ENCODE data around the gene CADM4. TPM values are rescaled to one million over a fixed set of nuclear protein-coding genes. Genes with fewer than 3 reads are reported as not detected.

CADM4 gene
- total and polyA plus RNA-seq, 4 donors: 5.9 to 12.2 (median 7.5) TPM

DNA sequence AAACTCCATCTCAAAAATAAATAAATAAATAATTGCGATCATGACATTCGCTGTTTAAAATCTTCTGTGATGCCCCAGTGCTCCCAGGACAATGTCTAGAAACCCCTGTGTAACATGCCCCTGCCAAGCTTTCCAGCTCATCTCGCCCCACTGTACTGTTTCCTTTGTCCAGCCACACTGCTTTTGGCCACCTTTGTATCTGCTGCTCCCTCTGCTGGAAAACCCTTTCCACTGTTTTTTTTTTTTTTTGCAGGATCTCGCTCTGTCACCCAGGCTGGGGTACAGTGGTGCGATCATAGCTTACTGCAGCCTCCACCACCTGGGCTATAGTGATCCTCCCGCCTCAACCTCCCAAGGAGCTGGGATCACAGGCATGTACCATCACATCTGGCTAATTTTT, 22.8 kb upstream of the CADM4 start:
- ATAC-seq (ENCODE audit: insufficient read depth, low FRiP score): no peak
- WGBS, 2 donors: 93 to 95% methylated on average over 6 of the region's 6 CpGs
- TF ChIP-seq, protein P1, sequence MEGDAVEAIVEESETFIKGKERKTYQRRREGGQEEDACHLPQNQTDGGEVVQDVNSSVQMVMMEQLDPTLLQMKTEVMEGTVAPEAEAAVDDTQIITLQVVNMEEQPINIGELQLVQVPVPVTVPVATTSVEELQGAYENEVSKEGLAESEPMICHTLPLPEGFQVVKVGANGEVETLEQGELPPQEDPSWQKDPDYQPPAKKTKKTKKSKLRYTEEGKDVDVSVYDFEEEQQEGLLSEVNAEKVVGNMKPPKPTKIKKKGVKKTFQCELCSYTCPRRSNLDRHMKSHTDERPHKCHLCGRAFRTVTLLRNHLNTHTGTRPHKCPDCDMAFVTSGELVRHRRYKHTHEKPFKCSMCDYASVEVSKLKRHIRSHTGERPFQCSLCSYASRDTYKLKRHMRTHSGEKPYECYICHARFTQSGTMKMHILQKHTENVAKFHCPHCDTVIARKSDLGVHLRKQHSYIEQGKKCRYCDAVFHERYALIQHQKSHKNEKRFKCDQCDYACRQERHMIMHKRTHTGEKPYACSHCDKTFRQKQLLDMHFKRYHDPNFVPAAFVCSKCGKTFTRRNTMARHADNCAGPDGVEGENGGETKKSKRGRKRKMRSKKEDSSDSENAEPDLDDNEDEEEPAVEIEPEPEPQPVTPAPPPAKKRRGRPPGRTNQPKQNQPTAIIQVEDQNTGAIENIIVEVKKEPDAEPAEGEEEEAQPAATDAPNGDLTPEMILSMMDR (IDR thresholded peaks at IDR 0.05; ENCODE audit: control extremely low read depth, extremely low read depth): no peak
- peaks cover 5 to 31% (median 12%) of the 10 kb centered on the region in 4 donors for H3K36me3 ChIP-seq (ENCODE audit: control insufficient read depth in 4 of 4, insufficient read depth in 4 of 4, low read length in 4 of 4)
- H3K9ac ChIP-seq (ENCODE audit: insufficient read depth in 1 of 2, low read length in 2 of 2): no peak overlapping the region
- H3K27me3 ChIP-seq (ENCODE audit: control insufficient read depth in 3 of 3, insufficient read depth in 3 of 3, low read length in 2 of 3): no peaks in the 10 kb centered on the region
- no peak overlapping the region for H3K4me3 ChIP-seq
- peaks cover 0 to 5% (median 2%) of the 10 kb centered on the region in 4 donors for H3K9me3 ChIP-seq (ENCODE audit: control insufficient read depth in 4 of 4, insufficient read depth in 3 of 4, low read length in 3 of 4)
- H3K4me1 ChIP-seq (ENCODE audit: control insufficient read depth in 5 of 5, insufficient read depth in 5 of 5, low read length in 5 of 5): peaks cover 0 to 14% (median 5%) of the 10 kb centered on the region in 5 donors
- no peak for DNase-seq
- no peak overlapping the region for H3K27ac ChIP-seq (ENCODE audit: low read depth in 1 of 2, low read length in 1 of 2)

DNA sequence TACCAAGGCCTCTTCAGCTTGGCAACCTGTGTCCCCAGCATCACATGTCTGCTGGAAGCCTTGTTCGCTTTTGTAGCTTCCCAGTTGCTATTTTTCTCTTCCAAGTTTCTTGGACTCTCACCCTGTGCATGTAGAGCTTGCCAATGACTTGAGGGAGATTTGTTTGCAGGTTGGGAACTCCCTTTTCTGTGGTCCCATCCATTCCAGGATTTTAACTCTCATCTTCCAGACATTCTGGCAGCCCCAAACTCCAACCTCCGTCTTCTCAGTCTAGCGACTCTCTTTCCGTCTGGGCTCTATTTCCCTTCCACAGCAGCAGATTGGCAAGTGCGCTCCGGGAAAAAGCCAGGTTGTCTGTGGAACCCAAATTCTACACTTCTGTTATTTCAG, 21.3 kb upstream of the CADM4 start:
- Histone ChIP-seq H3K4me1 (ENCODE audit: control insufficient read depth in 5 of 5, insufficient read depth in 5 of 5, low read length in 5 of 5) (peaks cover 0 to 11% (median 0%) of the 10 kb centered on the region in 5 donors), H3K27ac (ENCODE audit: low read depth in 1 of 2, low read length in 1 of 2) (no peak overlapping the region), H3K27me3 (ENCODE audit: control insufficient read depth in 3 of 3, insufficient read depth in 3 of 3, low read length in 2 of 3) (no peaks in the 10 kb centered on the region), H3K9ac (ENCODE audit: insufficient read depth in 1 of 2, low read length in 2 of 2) (no peak overlapping the region), H3K36me3 (ENCODE audit: control insufficient read depth in 4 of 4, insufficient read depth in 4 of 4, low read length in 4 of 4) (peaks cover 5 to 32% (median 14%) of the 10 kb centered on the region in 4 donors), H3K9me3 (ENCODE audit: control insufficient read depth in 4 of 4, insufficient read depth in 3 of 4, low read length in 3 of 4) (peaks cover 0 to 5% (median 2%) of the 10 kb centered on the region in 4 donors), H3K4me3 (no peak overlapping the region)
- DNase-seq (no peak), ATAC-seq (ENCODE audit: insufficient read depth, low FRiP score) (no peak)
- TF ChIP-seq, protein P1 (IDR thresholded peaks at IDR 0.05; ENCODE audit: control extremely low read depth, extremely low read depth): no peak
- 84 to 99% methylated on average over 6 of the region's 6 CpGs for WGBS, 2 donors

DNA sequence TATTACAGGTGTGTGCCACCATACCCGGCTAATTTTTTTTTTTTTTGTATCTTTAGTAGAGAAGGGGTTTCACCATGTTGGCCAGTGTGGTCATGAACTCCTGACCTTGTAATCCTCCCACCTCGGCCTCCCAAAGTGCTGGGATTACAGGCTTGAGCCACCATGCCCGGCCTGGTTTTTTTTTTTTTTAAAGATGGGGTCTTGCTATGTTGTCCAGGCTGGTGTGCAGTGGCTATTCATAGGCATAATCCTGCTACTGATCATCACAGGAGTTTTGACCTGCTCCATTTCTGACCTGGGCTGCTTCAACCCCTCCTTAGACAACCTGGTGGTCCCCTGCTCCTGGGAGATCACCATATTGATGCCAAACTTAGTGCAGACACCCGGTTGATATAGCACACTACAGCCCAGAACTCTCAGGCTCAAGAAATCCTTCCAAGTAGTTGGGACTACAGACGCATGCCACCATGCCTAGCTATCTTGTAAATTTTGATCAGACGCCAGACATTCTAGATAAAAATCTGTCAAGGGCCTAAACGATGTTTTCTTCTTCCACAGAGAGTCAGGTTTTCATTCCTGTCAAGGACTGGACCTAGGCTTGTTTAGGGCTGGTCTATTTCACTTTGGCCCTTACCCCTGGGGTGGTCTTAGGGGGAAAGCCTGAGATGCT, 20.8 kb upstream of the CADM4 start:
- no peaks in the 10 kb centered on the region for H3K27me3 ChIP-seq (ENCODE audit: control insufficient read depth in 3 of 3, insufficient read depth in 3 of 3, low read length in 2 of 3)
- DNase-seq: no peak
- TF ChIP-seq, protein P1 (IDR thresholded peaks at IDR 0.05; ENCODE audit: control extremely low read depth, extremely low read depth): no peak

More for the DNA sequence above, 20.8 kb upstream of the CADM4 start:
- H3K4me1 ChIP-seq (ENCODE audit: control insufficient read depth in 5 of 5, insufficient read depth in 5 of 5, low read length in 5 of 5): peaks cover 0 to 11% (median 0%) of the 10 kb centered on the region in 5 donors
- no peak overlapping the region for H3K9ac ChIP-seq (ENCODE audit: insufficient read depth in 1 of 2, low read length in 2 of 2)
- H3K9me3 ChIP-seq (ENCODE audit: control insufficient read depth in 4 of 4, insufficient read depth in 3 of 4, low read length in 3 of 4): peaks cover 0 to 5% (median 2%) of the 10 kb centered on the region in 4 donors
- no peak overlapping the region for H3K4me3 ChIP-seq
- ATAC-seq (ENCODE audit: insufficient read depth, low FRiP score): no peak
- H3K36me3 ChIP-seq (ENCODE audit: control insufficient read depth in 4 of 4, insufficient read depth in 4 of 4, low read length in 4 of 4): peaks cover 5 to 32% (median 16%) of the 10 kb centered on the region in 4 donors
- WGBS, 2 donors: 77 to 94% methylated on average over 7 of the region's 7 CpGs
- no peak overlapping the region for H3K27ac ChIP-seq (ENCODE audit: low read depth in 1 of 2, low read length in 1 of 2)
